ENCODE measurements around the gene HIBADH. TPM values are rescaled to one million over a fixed set of nuclear protein-coding genes. Genes with fewer than 3 reads are reported as not detected.

Gene HIBADH
- total RNA-seq, 1 experiment from 2014 or later = 31.2 TPM

DNA sequence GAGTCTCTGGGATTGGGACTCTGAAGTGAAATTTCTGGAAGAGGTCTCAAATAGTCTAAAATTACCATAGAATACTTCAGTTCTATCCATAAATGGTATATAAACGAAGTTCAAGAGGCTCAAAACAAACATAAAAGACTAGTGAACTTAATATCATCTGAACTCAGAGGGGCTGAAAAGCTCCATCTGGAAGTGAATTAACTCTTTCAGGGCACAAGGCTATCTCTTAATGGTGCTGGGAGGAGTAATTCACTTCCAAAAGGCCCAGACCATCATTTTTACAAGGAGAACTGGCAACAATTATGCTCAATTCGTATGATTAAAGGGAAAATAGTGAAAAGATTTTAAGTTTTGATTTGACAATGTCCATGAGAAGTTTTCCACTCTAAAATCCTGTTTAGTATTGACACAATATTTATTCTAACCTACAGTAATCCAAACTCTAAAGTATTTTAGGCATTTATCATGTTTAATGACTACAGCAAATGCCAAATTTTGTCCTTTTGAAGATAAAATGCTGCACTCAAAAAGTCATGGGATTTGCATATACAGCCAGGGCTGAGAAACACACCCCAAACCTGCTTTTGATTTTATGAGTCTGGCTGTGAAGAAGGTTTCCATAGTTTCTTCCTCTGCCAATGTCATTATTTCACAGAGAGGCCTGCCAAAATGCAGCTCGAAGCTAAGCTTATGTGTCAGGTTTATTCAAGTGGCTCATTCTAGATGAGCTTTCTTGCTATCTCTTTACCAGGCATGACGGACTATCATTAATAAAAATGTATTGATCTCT, 143.9 kb downstream of the HIBADH start:
- H3K4me3 ChIP-seq (ENCODE audit: low read depth in 2 of 2, low read length in 2 of 2) = no peak overlapping the region
- ChIA-PET POLR2A (no interaction called here), CTCF (interaction anchor here (1.0 kb wide), 1 partner anchor 297 kb away, joined by 3 read pairs; no protein-coding TSS in a partner anchor)
- H3K27me3 ChIP-seq (ENCODE audit: control insufficient read depth, insufficient read depth, low read length) = no peaks in the 10 kb centered on the region
- DNase-seq (ENCODE audit: low read depth, low spot score) (no peak), ATAC-seq (no peak)
- H3K27ac ChIP-seq (ENCODE audit: low read length) = no peak overlapping the region
- in situ Hi-C loops (cut with HindIII; ENCODE audit: low pct_unique_long_range_greater_than_20kb, low sequenced_read_pairs) (no loop called here), intact Hi-C loops (cut with micrococcal nuclease; ENCODE audit: unreplicated experiment) (no loop called here)
- no peaks in the 10 kb centered on the region for H3K36me3 ChIP-seq (ENCODE audit: control insufficient read depth, insufficient read depth, low read length)
- H3K4me1 ChIP-seq (ENCODE audit: control insufficient read depth, insufficient read depth, low read length) = no peaks in the 10 kb centered on the region
- H3K9me3 ChIP-seq (ENCODE audit: control insufficient read depth, insufficient read depth, low read depth, low read length) = no peaks in the 10 kb centered on the region
- TF ChIP-seq SIN3A (IDR thresholded peaks at IDR 0.05; ENCODE audit: borderline replicate concordance, insufficient read depth, low read depth, low read length) (no peak), POLR2AphosphoS5 (IDR thresholded peaks at IDR 0.05; ENCODE audit: low read depth, low read length) (no peak), TCF7L2 (IDR thresholded peaks at IDR 0.05; ENCODE audit: low read depth, low read length) (no peak)
- TF ChIP-seq, protein P1, sequence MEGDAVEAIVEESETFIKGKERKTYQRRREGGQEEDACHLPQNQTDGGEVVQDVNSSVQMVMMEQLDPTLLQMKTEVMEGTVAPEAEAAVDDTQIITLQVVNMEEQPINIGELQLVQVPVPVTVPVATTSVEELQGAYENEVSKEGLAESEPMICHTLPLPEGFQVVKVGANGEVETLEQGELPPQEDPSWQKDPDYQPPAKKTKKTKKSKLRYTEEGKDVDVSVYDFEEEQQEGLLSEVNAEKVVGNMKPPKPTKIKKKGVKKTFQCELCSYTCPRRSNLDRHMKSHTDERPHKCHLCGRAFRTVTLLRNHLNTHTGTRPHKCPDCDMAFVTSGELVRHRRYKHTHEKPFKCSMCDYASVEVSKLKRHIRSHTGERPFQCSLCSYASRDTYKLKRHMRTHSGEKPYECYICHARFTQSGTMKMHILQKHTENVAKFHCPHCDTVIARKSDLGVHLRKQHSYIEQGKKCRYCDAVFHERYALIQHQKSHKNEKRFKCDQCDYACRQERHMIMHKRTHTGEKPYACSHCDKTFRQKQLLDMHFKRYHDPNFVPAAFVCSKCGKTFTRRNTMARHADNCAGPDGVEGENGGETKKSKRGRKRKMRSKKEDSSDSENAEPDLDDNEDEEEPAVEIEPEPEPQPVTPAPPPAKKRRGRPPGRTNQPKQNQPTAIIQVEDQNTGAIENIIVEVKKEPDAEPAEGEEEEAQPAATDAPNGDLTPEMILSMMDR (IDR thresholded peaks at IDR 0.05) = no peak
- TF ChIP-seq, protein P2, sequence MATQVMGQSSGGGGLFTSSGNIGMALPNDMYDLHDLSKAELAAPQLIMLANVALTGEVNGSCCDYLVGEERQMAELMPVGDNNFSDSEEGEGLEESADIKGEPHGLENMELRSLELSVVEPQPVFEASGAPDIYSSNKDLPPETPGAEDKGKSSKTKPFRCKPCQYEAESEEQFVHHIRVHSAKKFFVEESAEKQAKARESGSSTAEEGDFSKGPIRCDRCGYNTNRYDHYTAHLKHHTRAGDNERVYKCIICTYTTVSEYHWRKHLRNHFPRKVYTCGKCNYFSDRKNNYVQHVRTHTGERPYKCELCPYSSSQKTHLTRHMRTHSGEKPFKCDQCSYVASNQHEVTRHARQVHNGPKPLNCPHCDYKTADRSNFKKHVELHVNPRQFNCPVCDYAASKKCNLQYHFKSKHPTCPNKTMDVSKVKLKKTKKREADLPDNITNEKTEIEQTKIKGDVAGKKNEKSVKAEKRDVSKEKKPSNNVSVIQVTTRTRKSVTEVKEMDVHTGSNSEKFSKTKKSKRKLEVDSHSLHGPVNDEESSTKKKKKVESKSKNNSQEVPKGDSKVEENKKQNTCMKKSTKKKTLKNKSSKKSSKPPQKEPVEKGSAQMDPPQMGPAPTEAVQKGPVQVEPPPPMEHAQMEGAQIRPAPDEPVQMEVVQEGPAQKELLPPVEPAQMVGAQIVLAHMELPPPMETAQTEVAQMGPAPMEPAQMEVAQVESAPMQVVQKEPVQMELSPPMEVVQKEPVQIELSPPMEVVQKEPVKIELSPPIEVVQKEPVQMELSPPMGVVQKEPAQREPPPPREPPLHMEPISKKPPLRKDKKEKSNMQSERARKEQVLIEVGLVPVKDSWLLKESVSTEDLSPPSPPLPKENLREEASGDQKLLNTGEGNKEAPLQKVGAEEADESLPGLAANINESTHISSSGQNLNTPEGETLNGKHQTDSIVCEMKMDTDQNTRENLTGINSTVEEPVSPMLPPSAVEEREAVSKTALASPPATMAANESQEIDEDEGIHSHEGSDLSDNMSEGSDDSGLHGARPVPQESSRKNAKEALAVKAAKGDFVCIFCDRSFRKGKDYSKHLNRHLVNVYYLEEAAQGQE (IDR thresholded peaks at IDR 0.05; ENCODE audit: insufficient read depth in 1 of 2, low read depth in 2 of 2, low read length in 1 of 2) = no peak
- no TSS peak for BruUV-seq (replicated peaks)

DNA sequence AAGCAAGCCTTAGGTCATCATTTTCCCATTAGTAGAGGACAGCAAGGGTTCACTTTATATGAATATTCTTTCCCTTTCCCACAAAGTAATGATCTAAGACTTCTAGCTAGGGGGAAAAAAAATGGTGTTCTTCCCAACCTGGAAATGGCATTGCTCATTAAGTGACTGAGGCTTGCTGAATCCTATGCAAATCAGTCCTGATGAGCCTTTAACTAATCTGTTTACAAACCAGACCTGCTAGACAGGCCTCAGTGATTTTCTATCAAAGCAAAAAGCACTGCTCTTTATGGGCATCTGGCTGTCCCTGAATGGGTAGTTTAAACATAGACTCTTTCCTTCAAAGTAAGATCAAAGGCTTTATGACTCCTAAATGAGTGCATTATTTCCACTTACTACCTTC, 146.3 kb downstream of the HIBADH start:
- POLR2A ChIA-PET = no interaction called here
- BruUV-seq (replicated peaks) = no TSS peak

More for the DNA sequence above, 146.3 kb downstream of the HIBADH start:
- no peaks in the 10 kb centered on the region for H3K27me3 ChIP-seq (ENCODE audit: control insufficient read depth, insufficient read depth, low read length)
- ATAC-seq = no peak
- no peaks in the 10 kb centered on the region for H3K9me3 ChIP-seq (ENCODE audit: control insufficient read depth, insufficient read depth, low read depth, low read length)
- no peaks in the 10 kb centered on the region for H3K36me3 ChIP-seq (ENCODE audit: control insufficient read depth, insufficient read depth, low read length)
- CTCF ChIA-PET = no interaction called here
- H3K4me1 ChIP-seq (ENCODE audit: control insufficient read depth, insufficient read depth, low read length) = no peaks in the 10 kb centered on the region
- intact Hi-C loops (cut with micrococcal nuclease; ENCODE audit: unreplicated experiment) (no loop called here), in situ Hi-C loops (cut with HindIII; ENCODE audit: low pct_unique_long_range_greater_than_20kb, low sequenced_read_pairs) (no loop called here)
- H3K4me3 ChIP-seq (ENCODE audit: low read depth in 2 of 2, low read length in 2 of 2) = no peak overlapping the region
- no peak for TF ChIP-seq SIN3A (IDR thresholded peaks at IDR 0.05; ENCODE audit: borderline replicate concordance, insufficient read depth, low read depth, low read length)
- no peak for TF ChIP-seq POLR2AphosphoS5 (IDR thresholded peaks at IDR 0.05; ENCODE audit: low read depth, low read length)
- TF ChIP-seq, protein P1 (IDR thresholded peaks at IDR 0.05) = no peak
- TF ChIP-seq, protein P2 (IDR thresholded peaks at IDR 0.05; ENCODE audit: insufficient read depth in 1 of 2, low read depth in 2 of 2, low read length in 1 of 2) = no peak
- no peak; the same call in none of the 2 replicates for TF ChIP-seq TCF7L2 (IDR thresholded peaks at IDR 0.05; ENCODE audit: low read depth, low read length)
- no peak for DNase-seq (ENCODE audit: low read depth, low spot score)
- no peak overlapping the region for H3K27ac ChIP-seq (ENCODE audit: low read length)

Measured in Panc1 (cell line).